ENCODE measurements around the gene CDK17. TPM values are rescaled to one million over a fixed set of nuclear protein-coding genes. Genes with fewer than 3 reads are reported as not detected.

CDK17 gene
- total RNA-seq, 2 donors from 2014 or later = 34.7 to 79.5 TPM

DNA sequence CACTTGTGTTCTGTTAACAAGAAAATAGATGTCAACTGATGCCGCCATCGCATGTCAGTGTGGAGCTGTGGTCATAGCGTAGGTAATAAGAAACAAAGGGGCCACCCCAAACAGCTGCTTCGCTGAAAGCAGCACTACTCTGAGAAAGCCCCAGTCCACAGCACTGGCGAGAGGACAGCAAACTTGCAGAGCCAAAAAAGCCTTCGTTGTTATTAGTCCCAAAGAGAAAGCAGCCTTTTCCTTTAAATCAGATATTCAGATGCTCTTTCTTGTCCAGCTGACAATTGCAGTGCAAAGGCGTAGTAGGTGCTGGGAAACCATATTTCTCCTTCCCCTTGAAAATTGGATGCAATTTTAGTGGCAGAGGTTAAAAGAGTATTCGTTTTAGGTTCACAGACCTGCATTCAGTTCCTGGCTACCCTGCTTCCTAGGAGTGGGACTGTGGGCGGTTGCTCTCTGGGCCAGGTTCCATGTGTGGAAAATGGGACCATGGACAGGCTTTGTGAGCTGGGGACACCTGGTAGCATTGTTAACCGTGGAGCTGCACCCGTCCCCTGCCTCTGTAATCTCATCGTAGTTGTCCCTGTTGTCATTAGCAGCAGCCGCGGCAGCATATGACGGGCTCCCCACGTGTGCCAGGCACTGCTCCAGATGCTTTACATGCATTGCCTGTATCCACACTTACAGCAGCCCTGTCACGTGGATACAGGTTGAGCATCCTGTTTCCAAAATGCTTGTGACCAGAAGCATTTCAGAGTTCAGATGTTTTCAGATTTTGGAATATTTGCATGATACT lies 151.9 kb downstream of the CDK17 start:
- intact Hi-C loops (cut with DNase I) = no loop called here
- Histone ChIP-seq H3K27me3 (replicated peaks; ENCODE audit: insufficient read depth) (no peaks in the 10 kb centered on the region), H3K27ac (no peak overlapping the region), H3K4me3 (no peak overlapping the region), H3K36me3 (no peaks in the 10 kb centered on the region), H3K9me3 (no peaks in the 10 kb centered on the region), H3K4me1 (replicated peaks) (no peaks in the 10 kb centered on the region)
- DNase-seq (ENCODE audit: low spot score) = no peak
- WGBS = 85% methylated on average over 17 of the region's 17 CpGs
- TF ChIP-seq, protein P1, sequence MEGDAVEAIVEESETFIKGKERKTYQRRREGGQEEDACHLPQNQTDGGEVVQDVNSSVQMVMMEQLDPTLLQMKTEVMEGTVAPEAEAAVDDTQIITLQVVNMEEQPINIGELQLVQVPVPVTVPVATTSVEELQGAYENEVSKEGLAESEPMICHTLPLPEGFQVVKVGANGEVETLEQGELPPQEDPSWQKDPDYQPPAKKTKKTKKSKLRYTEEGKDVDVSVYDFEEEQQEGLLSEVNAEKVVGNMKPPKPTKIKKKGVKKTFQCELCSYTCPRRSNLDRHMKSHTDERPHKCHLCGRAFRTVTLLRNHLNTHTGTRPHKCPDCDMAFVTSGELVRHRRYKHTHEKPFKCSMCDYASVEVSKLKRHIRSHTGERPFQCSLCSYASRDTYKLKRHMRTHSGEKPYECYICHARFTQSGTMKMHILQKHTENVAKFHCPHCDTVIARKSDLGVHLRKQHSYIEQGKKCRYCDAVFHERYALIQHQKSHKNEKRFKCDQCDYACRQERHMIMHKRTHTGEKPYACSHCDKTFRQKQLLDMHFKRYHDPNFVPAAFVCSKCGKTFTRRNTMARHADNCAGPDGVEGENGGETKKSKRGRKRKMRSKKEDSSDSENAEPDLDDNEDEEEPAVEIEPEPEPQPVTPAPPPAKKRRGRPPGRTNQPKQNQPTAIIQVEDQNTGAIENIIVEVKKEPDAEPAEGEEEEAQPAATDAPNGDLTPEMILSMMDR (IDR thresholded peaks at IDR 0.05) = no peak
- TF ChIP-seq POLR2A (IDR thresholded peaks at IDR 0.05) (no peak), POLR2AphosphoS5 (IDR thresholded peaks at IDR 0.05) (no peak)

DNA sequence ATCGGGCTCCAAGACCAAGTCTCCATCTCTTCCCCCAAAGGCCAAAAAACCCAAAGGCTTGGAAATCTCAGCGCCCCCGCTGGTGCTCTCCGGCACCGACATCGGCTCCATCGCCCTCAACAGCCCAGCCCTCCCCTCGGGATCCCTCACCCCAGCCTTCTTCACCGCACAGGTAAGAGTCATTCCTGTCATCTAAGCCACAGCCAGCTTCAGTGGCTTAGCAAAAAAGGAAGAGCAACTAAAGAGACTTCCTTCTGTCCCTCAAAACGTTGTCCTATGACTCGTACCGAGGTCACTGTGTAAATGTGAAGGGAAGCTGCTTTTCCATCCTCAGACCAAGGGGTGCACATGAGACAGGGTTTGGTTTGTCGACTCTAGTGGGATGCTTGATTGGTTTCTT lies 152.7 kb downstream of the CDK17 start:
- 95% methylated on average over 13 of the region's 13 CpGs for WGBS
- intact Hi-C loops (cut with DNase I) = no loop called here
- Histone ChIP-seq H3K27me3 (replicated peaks; ENCODE audit: insufficient read depth) (no peaks in the 10 kb centered on the region), H3K4me1 (replicated peaks) (no peaks in the 10 kb centered on the region), H3K27ac (no peak overlapping the region), H3K4me3 (no peak overlapping the region), H3K9me3 (no peaks in the 10 kb centered on the region), H3K36me3 (no peaks in the 10 kb centered on the region)
- TF ChIP-seq, protein P1 (IDR thresholded peaks at IDR 0.05) = no peak
- no peak for TF ChIP-seq POLR2AphosphoS5 (IDR thresholded peaks at IDR 0.05)
- TF ChIP-seq POLR2A (IDR thresholded peaks at IDR 0.05) = no peak
- DNase-seq (ENCODE audit: low spot score) = no peak

DNA sequence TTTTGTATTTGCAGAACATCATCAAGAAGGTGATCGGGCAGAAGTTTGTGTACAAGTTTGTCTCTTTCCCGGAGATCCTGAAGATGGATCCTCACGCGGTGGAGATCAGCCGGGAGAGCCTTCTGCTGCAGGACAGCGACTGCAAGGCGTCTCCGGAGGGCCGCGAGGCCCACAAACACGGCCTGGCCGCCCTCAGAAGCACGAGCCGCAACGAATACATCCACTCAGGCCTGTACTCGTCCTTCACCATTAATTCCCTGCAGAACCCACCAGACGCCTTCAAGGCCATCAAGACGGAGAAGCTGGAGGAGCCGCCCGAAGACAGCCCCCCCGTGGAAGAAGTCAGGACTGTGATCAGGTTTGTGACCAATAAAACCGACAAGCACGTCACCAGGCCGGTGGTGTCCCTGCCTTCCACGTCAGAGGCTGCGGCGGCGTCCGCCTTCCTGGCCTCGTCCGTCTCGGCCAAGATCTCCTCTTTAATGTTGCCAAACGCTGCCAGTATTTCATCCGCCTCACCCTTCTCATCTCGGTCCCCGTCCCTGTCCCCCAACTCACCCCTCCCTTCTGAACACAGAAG lies 153.2 kb downstream of the CDK17 start:
- no peak for DNase-seq (ENCODE audit: low spot score)
- intact Hi-C loops (cut with DNase I) = no loop called here
- Histone ChIP-seq H3K27ac (no peak overlapping the region), H3K9me3 (no peaks in the 10 kb centered on the region), H3K36me3 (no peaks in the 10 kb centered on the region), H3K4me1 (replicated peaks) (no peaks in the 10 kb centered on the region), H3K4me3 (no peak overlapping the region), H3K27me3 (replicated peaks; ENCODE audit: insufficient read depth) (no peaks in the 10 kb centered on the region)
- TF ChIP-seq POLR2A (IDR thresholded peaks at IDR 0.05) (no peak), POLR2AphosphoS5 (IDR thresholded peaks at IDR 0.05) (no peak)
- WGBS = 92% methylated on average over 36 of the region's 36 CpGs

DNA sequence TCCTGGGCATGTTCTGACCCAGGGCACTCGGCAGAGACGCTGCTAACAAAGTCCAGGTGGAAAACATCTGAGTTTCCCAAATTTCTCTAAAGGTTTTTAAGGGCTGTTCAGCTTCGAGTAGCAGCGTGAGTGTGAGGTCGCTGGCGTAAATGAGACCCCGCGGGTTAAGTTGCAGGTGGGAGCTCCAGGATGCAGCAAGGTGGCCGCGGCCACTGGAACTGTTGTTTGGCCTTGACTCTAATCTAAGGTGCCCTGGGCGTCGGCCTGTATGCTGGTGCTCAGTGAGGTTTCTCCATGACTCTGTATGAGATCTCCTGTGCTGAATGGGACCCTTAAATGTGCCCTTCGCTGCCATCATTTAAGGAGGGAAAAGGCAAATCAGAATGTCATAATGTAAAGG lies 155.4 kb downstream of the CDK17 start:
- Histone ChIP-seq H3K4me1 (replicated peaks) (no peaks in the 10 kb centered on the region), H3K9me3 (no peaks in the 10 kb centered on the region), H3K4me3 (no peak overlapping the region), H3K27me3 (replicated peaks; ENCODE audit: insufficient read depth) (no peaks in the 10 kb centered on the region), H3K27ac (no peak overlapping the region), H3K36me3 (no peaks in the 10 kb centered on the region)
- WGBS = 70% methylated on average over 13 of the region's 13 CpGs
- TF ChIP-seq, protein P1 (IDR thresholded peaks at IDR 0.05) = no peak
- intact Hi-C loops (cut with DNase I) = no loop called here
- no peak for DNase-seq (ENCODE audit: low spot score)

DNA sequence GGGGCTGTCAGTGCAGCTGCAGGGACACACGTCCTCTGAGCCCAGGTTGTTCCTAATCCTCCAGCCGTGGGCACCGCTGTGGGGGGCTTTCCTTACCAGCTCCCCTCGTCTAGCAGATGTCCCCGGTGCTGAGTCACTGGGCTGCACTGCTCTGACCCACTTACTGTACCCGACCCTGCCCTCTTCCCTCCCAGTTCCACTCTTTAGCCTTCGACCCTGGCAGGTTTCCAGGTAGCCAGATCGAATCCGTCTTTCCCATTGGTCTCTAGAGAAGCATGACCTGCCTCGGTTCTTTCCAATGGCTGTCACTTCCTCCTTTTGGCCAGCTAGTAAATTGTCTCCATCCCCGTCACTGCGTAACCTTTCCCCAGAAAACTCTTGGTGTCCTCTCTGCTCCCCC lies 157.6 kb downstream of the CDK17 start:
- H3K4me3 ChIP-seq = no peak overlapping the region
- TF ChIP-seq POLR2AphosphoS5 (IDR thresholded peaks at IDR 0.05) = no peak
- TF ChIP-seq, protein P1 (IDR thresholded peaks at IDR 0.05) = no peak
- no peak for TF ChIP-seq POLR2A (IDR thresholded peaks at IDR 0.05)
- 75% methylated on average over 12 of the region's 12 CpGs for WGBS

More for the DNA sequence above, 157.6 kb downstream of the CDK17 start:
- H3K27me3 ChIP-seq (replicated peaks; ENCODE audit: insufficient read depth) = no peaks in the 10 kb centered on the region
- intact Hi-C loops (cut with DNase I) = no loop called here
- H3K4me1 ChIP-seq (replicated peaks) = no peaks in the 10 kb centered on the region
- H3K36me3 ChIP-seq = no peaks in the 10 kb centered on the region
- DNase-seq (ENCODE audit: low spot score) = no peak
- no peaks in the 10 kb centered on the region for H3K9me3 ChIP-seq
- H3K27ac ChIP-seq = no peak overlapping the region

Data from prostate gland (tissue), 2 donors.